GM18508 (cell line): ENCODE data around the gene NOS3.

ENCODE experiments used
- ATAC-seq: cut with Tn5 transposase; IDR thresholded peaks from one replicate; pipeline ENCODE4 v1.9.1; 2021; ENCODE audit warnings: moderate number of reproducible peaks; ENCODE audit not compliant: insufficient read depth, unreplicated experiment

NOS3 gene

DNA sequence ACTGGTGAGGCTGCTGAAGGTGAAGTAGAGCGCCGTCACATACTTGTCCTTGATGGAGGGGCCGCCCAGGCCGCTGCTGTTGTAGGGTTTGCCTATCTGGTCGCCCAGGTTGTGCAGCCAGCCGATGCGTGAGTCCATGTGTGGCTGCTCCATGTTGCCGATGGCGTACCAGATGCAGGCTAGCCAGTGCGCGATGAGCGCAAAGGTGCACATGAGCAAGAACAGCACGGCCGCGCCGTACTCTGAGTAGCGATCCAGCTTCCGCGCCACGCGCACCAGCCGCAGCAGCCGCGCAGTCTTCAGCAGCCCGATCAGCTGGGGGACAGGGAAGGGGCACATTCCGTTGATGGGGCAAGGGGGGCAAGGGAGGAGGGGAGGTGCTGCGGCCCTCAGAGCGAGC, 39.3 kb upstream of the NOS3 start:
- ATAC-seq = no peak

DNA sequence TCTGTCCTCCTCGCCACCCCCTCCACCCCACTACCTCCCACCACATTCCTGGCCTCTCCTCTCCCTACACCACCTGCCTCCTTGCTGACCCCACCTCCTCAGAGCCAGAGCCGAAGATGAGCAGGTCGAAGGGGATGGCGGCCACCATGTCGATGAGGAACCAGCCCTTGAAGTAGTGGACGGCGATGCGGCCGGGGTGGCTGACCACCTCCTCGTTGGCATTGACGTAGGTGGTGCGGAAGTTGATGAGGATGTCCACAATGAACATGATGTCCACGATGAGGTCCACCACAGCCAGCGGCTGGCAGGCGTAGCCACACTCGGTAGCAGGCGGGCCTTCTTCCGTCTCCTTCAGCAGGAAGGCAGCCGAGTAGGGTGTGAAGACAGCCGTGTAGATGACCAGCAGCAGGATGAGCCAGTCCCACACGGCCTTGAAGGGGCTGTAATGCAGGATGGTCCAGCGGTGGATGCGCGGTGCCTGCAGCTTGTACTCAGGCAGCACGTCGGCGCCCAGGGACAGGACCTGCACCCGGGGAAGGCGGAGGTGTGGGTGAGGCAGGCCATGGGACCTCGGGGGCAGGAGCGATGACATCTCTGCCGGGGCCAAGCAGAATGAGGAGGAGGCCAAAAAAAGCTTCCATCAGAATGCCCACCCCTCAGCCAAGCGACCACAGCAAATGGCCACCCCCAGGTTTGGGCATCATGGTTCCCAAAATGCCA, 38.3 kb upstream of the NOS3 start:
- ATAC-seq = no peak

DNA sequence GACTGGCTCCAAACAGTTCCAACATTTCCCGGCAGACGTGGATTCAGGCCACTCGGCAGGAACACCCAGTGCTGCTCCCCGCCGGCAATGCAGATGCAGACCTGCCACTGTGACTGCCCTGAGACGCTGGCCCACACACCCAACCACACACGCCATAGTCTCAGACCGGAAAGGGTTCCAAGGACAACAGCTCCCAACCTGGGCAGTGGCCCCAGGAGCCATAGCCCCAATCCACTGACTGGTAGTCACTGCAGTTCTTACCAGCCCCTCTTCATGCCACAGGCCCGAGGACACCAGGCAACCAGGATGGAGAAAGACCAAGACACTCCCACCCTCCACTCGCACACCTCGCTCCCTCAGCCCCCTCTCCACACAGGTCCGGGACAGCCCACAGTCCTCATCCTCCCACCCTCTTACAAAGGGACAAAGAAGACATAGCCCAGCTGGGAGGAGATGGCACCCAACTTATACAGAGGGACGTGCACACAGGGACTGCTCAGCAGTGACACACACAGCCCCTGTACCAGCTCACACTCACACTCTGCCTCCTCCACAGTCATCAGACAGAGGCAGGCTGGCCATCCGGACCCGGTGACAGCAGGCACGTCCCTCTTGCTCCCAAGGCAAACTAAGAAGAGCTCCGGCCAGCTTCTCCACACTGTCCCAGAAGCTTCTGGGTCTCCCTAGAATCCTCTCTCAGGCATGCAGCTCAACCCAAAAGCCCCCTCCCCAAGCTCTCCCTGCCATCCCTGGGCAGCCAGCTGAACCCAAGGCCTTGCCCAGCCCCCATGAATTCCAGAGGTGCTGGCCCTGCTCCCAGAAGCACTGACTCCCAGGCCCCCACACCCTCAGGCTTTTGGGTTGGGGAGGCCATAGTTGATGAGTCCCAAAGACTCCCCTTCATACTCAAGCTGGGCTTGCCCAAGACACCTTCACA, 37.5 kb upstream of the NOS3 start:
- no peak for ATAC-seq

DNA sequence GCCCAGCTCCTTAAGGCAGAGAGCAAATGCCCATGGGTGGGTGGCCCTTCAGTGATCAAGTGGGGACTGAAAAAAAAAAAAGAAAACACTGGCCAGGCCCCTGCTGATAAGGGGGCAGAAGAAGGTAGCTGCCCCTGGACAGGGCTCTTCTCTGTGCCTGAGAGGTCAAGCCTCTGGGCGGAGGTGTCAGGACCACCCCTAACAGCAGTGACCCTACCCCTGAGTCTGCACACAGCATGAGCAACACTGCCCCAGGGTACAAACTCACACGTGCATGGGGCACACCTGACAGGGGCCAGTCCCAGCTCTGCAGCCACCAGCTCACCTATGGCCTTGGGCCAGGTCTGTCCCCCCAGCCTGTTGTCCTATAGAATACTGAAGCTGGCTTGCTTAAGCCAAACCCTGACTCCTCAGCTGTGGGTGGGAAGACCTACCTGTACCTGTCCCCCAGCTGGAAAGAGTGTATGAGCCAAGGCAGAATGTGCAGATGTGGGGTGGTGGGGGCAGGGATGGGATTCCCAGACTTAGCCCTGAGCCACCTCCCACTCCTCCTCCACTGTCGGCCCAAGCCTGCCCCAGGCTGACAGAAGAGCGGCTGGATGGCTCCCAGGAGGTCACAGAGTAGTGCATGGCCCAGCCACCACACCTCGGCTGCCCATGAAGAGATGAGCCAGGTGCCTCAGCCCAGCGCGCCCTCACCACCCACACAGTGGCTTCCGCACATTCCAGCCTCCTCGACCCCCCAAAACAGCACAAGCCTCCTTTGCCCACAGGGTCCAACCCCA, 36.4 kb upstream of the NOS3 start:
- ATAC-seq = no peak

DNA sequence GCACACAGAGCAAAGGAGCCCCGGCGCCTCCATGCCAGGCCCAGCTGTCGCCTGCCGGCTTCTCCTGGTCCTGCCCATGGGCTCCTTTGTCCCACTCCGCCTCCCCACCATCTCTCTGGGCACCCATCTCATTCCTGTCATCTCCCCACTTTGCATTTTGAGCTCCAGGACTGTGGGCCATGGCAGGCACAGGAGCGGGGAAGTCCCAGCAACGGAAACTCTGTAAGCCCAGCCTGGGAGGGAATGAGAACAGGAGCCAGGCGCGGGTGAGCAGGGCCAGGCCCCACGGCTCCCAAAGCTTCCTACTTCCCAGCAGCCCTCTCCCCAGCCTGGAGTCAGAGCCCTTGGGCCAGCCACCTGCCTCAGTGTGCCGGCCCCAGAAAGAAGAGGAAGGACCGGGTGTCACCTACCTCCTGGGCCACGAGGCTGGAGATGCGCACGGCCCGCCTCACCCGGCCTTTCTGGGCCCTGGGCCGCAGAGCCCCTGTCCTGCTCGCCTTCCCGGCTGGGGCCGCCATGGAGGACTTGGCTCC, 35.8 kb upstream of the NOS3 start:
- ATAC-seq = no peak

DNA sequence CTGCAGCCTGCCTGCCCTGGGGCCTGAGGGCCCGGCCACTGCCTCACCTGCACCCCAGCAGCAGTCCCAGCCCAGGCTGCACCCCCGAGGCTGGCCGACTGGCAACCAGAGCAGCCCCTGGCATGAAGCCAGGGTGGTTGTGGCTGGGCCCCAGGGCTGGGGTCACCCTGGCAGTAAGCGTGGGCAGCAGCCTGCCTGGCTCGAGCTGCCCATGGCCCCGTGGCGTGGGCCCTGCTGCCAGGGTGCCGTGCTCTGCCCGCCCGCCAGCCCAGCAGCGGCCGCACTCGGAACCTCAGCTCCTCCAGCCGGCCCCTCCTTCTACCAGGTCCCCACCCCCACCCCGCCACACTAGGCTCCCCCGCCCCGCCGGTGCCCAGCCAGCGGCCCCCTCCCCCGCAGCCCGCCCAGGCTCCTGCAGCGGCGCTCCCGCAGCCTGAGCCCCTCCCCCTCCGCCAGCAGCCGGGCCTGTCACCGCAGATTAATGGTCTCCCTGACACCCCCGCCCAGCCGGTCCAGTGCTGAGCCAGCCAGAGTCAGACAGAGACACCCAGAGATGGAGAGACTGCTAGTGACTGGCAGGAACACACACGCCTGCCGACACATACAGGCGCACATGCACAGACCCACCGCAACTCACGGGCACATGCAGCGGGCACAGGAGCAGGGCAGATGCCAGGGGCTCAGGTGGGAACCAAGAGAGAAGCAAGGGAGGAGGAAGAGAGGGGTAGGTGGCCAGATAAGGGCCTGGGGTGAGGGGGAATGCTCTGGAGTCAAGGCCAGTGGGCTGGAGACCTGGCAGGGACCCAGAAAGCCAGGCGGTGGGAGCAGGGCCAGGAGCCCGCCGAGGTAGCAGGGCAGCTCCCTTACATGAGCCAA, 35.1 kb upstream of the NOS3 start:
- no peak for ATAC-seq

DNA sequence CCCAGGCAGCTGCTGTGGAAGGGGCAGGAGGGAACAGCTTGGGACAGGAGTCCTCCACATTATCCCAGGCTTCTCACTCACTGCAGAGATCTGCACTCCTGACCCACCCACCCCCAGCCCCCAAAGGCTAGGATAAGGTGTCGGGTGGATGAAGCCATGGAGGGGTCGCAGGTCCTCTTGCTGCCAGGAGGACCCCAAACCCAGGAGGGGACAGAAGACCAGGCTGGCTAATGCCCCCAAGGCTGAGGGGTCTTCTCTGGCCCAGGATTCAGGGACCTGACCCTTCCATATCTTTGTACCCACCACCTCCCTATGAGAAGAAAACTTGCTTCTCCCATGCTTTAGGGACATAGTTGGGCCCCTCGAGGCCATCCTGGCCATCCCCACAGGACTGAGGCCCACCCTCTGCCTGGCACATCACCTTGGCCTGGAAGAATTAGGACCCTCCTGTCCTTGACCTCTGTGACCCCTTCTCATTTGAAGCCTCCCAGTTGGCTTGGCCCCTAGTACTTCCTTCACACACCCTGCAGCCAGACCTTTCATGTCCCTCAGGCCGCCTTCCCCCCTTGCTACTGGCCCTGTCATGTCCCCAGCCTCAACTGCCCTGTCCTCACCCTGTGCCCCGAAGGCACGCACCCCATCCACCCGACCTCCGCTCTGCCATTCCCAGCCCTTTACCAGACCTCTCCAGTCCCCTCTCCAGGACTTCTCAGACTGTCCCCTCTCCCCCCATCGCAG, 34.3 kb upstream of the NOS3 start:
- ATAC-seq = no peak

DNA sequence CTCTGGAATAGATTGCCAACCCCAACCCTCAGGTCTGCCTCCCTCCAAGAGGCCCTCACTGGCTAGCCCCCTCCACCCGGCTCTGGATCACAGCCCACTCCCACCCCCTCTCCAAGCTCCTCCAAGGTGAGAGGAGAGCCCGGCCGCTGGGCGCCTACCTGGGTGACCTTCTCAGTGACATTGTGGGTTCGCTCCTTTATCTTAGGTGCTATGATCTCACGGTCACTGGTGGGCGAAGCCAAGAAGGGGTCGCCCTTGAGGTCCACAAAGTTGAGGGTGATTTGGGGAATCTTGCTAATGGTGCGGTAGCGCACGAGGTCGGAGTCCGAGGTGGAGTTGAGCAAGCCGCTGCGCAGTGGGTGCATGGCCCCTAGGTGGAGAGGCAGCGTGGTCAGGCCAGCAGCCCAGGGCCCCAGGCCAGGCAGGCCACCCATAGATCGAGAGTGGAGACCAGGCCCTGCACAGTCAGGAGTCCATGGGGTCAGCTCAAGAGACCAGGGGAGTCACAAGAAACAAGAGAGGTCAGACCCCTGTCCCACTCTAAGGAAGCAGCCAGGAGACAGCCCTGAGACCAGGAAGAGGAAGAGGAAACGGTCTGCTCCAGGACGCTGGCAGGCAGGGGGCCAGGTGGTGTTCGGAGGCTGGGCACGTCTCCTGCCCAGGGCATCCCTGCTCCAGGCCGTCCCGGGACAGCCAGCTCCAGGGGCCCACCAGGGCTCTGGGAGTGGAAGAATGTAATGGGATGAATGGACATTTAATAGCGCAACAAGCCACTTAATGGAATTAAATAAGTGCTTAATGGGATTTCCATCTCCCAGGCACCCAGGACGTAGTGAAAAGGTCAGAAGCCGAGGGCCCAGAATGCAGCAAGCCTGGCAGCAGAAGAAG, 33.4 kb upstream of the NOS3 start:
- ATAC-seq = no peak

DNA sequence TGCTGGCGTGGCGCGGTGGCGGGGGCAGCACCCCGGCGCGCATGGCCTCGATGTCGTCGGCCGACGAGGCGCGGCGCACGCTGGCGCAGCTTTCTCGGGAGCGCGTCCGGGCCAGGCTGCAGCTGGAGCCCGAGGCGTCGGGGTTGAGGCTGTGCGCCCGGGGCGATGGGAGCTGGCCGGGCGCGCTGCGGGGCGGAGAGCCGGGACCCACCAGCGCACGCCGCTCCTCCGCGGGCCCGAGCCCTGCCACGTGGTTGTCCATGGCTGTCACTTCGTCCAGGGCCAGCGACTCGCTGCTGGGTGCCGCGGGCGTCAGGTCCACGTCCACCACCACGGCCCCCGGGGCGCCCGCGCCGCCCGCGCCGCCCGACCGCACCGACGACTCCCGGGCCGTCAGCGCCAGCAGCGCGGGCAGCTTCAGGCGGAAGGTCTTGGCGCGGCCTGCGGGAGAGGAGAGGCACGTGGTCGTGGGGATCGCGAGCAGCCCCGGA, 32.7 kb upstream of the NOS3 start:
- ATAC-seq = no peak

DNA sequence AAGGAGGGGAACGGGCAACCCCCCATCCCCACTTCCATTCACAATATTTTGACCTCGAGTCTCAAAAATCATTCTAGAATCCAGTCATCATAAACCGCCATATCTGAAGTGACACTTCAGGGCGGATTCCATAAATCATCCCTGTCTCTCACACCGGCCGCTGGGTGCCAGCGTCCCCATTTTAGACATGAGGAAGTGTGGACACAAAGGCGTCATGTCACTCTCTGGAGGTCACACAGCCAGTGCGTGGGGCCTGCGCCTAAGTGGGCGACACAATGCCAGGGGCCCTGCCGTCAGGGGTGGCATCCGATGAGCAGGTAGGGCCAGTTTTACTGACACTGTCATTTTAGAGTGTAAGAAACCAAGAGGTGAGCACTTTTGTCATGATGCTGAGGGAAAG, 32.2 kb upstream of the NOS3 start:
- no peak for ATAC-seq

DNA sequence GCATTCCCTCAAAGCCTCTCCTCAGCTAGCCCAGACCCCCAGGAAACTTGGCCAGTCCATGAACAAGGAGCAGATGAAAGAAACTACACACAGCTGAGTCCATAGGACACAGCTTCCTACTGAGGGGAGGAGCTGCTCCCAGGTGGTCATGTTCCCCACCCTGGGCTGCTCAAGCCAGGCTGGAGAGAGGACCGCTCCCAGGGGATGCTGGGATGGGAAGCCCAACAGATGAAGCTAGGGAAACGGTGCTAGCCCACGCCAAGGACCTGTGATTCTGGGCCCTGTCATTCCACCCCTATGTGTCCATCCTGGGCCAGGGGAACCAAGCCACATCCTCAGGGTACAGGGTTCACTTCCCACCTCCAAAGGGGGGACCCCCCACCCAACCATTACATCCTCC, 31.7 kb upstream of the NOS3 start:
- ATAC-seq = no peak

DNA sequence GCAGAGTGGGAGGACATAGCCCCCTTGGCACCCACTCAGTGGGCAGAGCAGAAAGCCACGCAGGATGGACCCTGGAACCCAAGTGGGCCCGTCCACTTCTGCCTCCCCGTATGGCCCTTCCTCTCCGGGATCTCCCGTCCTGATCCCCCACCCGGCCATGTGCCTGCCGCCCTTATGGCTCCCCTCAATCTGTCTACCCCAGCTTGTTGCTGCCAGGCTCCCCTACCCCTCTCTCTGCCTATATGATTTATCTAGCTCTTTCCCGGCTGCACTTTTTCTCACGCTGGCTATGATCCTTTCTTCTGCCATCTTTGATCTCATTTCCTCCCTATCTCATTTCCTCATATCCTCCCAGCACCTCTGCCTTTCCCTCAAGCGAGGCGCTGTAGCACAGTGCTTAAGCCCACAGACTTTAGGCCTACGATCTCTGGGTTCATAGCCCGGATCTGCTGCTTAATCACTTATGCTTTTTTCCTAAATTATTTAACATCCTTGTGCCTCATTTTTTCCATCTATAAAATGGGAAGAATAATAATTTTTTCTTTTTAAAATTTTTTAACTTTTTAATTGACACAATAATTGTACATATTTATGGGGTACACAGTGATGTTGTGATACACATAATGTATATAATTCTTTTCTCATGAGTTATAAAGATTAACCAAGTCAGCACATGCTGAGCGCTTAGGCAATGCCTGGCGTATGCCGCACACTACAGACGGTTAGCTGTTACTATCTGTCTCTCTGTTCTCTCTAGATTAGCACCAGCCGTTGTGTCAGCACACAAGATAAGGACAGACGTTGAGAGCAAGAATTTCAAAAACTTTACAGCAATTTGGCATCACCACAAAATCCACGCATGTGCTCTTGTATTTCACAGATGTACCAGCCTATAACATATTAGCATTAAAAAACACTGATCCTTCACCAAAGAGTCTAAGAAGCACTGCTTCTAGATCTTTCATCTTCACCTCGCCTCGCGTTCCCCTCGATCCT, 30.8 kb upstream of the NOS3 start:
- no peak for ATAC-seq

DNA sequence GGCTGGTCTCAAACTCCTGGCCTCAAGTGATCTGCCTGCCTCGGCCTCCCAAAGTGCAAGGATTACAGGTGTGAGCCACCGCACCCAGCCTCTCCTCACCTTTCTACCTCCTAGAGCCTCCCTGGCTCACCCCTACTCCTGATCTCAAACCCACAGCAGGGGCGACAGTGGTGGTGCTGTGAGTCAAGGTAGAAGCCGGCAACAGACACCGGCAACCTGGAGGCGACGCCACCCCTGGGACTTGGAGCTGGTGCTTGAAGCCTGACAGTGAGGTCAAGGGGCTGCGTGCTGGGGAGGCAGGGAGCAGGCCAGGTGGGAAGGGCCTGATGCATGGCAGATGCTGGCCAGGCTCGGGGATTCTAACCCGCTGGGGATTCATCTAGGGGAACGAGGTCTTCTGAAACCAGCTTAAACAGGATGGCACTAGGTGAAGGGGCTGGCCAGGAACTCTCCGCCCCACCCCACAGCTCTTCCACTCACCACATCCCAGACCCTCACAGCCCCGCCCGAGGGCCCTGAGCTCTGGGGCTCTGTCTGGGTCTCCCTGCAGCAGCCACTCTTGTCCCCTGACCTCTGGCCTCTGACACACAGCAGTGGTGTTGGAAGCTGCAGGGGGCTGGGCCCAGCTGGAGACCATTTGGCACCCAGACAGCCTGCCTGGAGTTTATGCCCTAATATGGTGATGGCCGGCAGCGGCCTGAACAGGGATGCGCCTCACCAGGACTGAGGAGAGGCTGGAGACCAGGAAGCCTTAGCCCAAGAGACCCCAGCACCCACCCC, 29.1 kb upstream of the NOS3 start:
- no peak for ATAC-seq

DNA sequence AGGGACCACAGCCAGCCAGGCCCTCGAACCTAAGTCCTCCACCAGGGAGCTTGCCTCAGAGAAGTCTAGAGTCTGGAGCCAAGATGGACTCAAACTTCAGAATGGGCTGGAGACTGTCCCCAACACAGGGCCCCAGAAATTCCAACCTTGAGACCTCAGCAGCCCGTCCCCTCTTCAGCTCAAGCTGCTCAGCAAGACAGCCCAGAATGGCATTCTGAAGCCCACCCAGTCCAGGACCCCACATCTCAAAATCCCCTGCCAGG, 28.6 kb upstream of the NOS3 start:
- ATAC-seq = no peak

DNA sequence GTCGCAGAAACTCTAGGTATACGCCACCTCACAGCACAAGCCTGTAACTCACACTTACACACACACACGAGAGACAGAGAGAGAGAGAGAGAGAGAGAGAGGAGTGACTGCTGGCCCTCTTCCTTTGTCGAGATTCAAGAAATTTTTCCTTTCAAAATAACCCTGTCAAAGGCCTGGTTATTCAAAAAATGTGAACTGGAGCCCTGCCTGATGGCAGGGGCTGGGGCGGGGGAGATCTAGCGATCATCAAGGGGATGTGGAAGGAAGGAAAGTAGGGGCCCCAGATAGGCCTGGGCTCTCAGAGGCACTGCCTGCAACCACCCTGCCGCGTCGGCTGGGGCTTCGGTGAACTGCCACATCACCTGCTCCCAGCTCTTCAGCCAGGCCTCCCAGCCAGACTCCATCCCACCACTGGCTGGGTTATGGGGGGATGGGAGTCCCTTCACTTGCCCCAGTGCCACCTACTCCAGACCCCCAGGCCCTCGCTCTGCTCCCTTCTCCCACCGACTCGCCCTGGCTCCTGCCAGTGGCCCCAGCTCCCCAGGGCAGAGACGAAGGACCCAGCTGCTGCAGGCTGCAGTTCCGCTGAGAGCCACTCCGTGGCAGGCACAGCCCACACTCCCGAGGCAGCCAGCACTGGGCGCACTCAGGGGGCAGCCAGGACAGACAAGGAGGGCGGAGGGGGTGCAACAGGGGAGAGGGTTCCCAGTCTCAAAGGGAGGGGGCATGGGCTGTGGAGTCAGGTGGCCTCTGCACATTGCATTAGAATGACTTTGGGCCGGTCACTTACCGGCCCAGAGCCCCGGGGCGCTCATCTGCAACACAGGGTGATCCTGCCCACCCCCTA, 28.0 kb upstream of the NOS3 start:
- no peak for ATAC-seq
